ENCODE results near the gene MCTP1. TPM values are rescaled to one million over a fixed set of nuclear protein-coding genes. Genes with fewer than 3 reads are reported as not detected.
A peak's percentile ranks its signal among the peaks of the same experiment; 100 is the strongest.

Gene MCTP1
- total and polyA plus RNA-seq, 3 experiments from 2014 or later, result 0.51 to 0.92 (median 0.55) TPM

DNA sequence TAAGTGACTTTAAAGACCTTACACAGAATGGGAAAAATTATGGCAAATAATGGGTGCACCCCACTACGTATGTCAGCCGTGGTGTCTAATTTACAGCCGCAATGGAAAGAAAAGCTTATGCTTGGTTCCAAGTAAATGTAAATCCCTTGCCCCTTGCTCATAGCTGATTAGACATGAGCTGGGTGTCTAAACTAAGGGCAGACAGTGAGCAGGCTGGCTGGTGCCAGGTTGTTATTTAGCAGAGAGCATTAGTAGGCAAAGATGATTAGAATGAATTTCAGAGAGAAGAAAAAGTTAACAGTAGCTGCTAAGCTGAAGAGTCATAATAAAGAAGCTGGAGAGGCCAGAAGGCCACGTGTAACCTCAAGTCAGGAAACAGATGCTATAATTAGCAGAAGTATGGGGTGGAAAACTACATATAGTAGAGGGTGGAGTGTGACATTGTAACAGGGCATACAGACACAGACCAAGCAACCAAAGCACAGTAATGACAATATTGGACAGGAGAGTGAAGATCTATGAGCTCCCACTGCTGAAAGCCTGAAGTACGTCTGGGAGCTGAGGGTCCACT is 257.7 kb downstream of the MCTP1 start:
- ChIA-PET POLR2A (no interaction called here), CTCF (no interaction called here)
- H3K27ac ChIP-seq (ENCODE audit: low read depth, low read length), result no peak overlapping the region
- H3K4me3 ChIP-seq (ENCODE audit: low read length), result no peak overlapping the region
- H3K27me3 Mint-ChIP-seq, result peaks cover 0 to 1% of the 10 kb centered on the region in 2 donors
- no peaks in the 10 kb centered on the region for H3K27me3 ChIP-seq (ENCODE audit: insufficient read depth, low read length, poor library complexity, severe bottlenecking)
- DNase-seq, result no peak
- H3K36me3 Mint-ChIP-seq, result no peaks in the 10 kb centered on the region
- no peaks in the 10 kb centered on the region for H3K9me3 ChIP-seq (ENCODE audit: low read length)
- peaks cover 0 to 7% (median 2%) of the 10 kb centered on the region in 5 donors for H3K9me3 Mint-ChIP-seq
- H3K4me1 ChIP-seq (ENCODE audit: insufficient read depth, low read length), result no peaks in the 10 kb centered on the region
- H3K4me3 Mint-ChIP-seq, result no peak overlapping the region
- peaks cover 3 to 16% (median 6%) of the 10 kb centered on the region in 3 donors for H3K4me1 Mint-ChIP-seq
- no peaks in the 10 kb centered on the region for H3K36me3 ChIP-seq (ENCODE audit: insufficient read depth, low read length)
- peak overlapping the region in 1 of 8 donors; percentile 9 for H3K27ac Mint-ChIP-seq

DNA sequence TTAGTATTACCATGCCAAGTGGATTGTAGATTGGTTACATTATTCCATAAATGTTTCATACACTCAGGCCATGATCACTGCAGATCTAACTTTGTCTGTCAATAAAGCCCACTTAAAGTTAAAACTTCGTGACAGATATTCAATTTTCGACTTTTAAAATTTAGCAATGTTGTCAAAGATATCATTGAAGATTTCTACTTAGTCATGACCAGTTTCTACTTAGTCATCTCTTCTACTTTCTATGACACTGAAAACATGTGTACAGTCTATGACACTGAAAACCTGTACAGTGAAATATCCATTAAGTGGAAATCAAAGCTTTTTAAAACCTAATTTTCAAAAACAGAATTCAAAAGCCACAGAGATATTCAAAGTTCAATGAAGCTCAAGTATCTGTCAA is 258.2 kb downstream of the MCTP1 start:
- Histone ChIP-seq H3K9me3 (ENCODE audit: low read length) (no peaks in the 10 kb centered on the region), H3K27me3 (ENCODE audit: insufficient read depth, low read length, poor library complexity, severe bottlenecking) (no peaks in the 10 kb centered on the region), H3K27ac (ENCODE audit: low read depth, low read length) (no peak overlapping the region), H3K36me3 (ENCODE audit: insufficient read depth, low read length) (no peaks in the 10 kb centered on the region), H3K4me1 (ENCODE audit: insufficient read depth, low read length) (no peaks in the 10 kb centered on the region), H3K4me3 (ENCODE audit: low read length) (no peak overlapping the region)
- POLR2A ChIA-PET, result no interaction called here
- CTCF ChIA-PET, result no interaction called here
- H3K4me3 Mint-ChIP-seq, result no peak overlapping the region
- H3K4me1 Mint-ChIP-seq, result peaks cover 3 to 16% (median 6%) of the 10 kb centered on the region in 3 donors
- peaks cover 0 to 1% of the 10 kb centered on the region in 2 donors for H3K27me3 Mint-ChIP-seq
- DNase-seq, result no peak
- no peak overlapping the region for H3K27ac Mint-ChIP-seq
- no peaks in the 10 kb centered on the region for H3K36me3 Mint-ChIP-seq
- H3K9me3 Mint-ChIP-seq, result peaks cover 0 to 6% (median 2%) of the 10 kb centered on the region in 5 donors

DNA sequence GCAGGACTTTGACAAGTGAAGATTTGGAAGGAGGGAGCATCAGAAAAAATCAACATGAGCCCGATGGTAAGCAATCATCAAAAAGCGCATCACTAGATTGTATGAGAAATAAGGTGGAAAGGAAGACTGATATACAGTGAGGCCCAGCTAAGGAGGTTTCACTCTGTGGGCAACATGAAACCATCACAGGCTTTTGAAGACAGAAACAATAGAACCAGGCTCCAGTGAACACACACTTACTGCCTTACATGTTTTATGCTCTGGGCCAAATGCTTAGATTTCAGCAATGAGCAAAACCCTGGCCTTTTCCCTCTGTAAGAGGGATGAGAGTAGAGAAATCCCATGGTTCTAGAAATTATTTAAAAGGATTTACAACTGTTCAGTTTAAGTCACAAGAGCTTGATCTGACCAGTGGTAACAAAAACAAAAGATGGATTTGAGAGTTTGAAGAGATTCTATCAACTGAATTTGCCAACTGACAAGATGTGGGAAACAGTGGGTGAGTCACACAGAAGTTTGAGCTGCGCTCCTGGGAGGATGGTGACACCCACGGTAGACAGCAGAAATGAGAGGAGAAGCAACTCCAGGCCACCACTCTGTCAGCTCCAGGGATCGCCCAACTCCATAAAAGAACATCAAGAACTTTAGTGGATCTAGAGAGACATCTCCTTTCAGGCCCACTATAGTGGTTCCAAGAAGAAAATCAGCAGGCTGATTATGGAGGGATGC is 261.8 kb downstream of the MCTP1 start:
- no peaks in the 10 kb centered on the region for H3K9me3 ChIP-seq (ENCODE audit: low read length)
- Mint-ChIP-seq H3K4me1 (peaks cover 3 to 16% (median 6%) of the 10 kb centered on the region in 3 donors), H3K4me3 (no peak overlapping the region), H3K9me3 (peaks cover 0 to 4% (median 0%) of the 10 kb centered on the region in 5 donors), H3K27me3 (peaks cover 0 to 2% of the 10 kb centered on the region in 2 donors), H3K36me3 (no peaks in the 10 kb centered on the region), H3K27ac (no peak overlapping the region)
- ChIA-PET POLR2A (no interaction called here), CTCF (no interaction called here)
- H3K4me1 ChIP-seq (ENCODE audit: insufficient read depth, low read length), result no peaks in the 10 kb centered on the region
- DNase-seq, result no peak
- H3K27ac ChIP-seq (ENCODE audit: low read depth, low read length), result no peak overlapping the region
- H3K36me3 ChIP-seq (ENCODE audit: insufficient read depth, low read length), result no peaks in the 10 kb centered on the region
- no peak overlapping the region for H3K4me3 ChIP-seq (ENCODE audit: low read length)
- no peaks in the 10 kb centered on the region for H3K27me3 ChIP-seq (ENCODE audit: insufficient read depth, low read length, poor library complexity, severe bottlenecking)

DNA sequence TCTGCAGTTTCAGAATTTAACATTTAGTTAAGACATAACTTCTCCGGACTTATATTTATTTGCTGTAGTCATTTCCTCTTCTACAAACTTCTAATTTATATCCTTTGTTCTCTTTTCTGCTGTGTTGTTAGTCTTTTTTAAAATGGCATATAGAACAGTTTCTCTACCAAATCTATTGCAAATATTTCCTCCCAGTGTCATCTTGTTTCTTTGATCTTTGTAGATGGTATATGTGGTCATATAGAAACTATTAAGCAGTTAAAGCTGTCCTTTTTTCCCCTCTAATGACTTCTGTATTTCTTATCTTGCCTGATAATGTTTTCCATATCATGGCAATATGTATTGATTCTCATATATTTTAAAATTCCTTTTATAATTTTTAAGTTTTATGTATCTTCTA is 264.5 kb downstream of the MCTP1 start:
- no peak overlapping the region for H3K27ac Mint-ChIP-seq
- H3K9me3 Mint-ChIP-seq, result peaks cover 0 to 2% (median 0%) of the 10 kb centered on the region in 5 donors
- H3K36me3 ChIP-seq (ENCODE audit: insufficient read depth, low read length), result no peaks in the 10 kb centered on the region
- H3K4me3 ChIP-seq (ENCODE audit: low read length), result no peak overlapping the region
- no peaks in the 10 kb centered on the region for H3K27me3 ChIP-seq (ENCODE audit: insufficient read depth, low read length, poor library complexity, severe bottlenecking)
- H3K4me3 Mint-ChIP-seq, result no peak overlapping the region
- H3K36me3 Mint-ChIP-seq, result no peaks in the 10 kb centered on the region
- ChIA-PET CTCF (no interaction called here), POLR2A (no interaction called here)
- no peak for DNase-seq
- H3K4me1 Mint-ChIP-seq, result peaks cover 0 to 5% (median 0%) of the 10 kb centered on the region in 3 donors
- H3K9me3 ChIP-seq (ENCODE audit: low read length), result no peaks in the 10 kb centered on the region
- H3K4me1 ChIP-seq (ENCODE audit: insufficient read depth, low read length), result no peaks in the 10 kb centered on the region
- peaks cover under 1 to 2% of the 10 kb centered on the region in 2 donors for H3K27me3 Mint-ChIP-seq
- H3K27ac ChIP-seq (ENCODE audit: low read depth, low read length), result no peak overlapping the region

DNA sequence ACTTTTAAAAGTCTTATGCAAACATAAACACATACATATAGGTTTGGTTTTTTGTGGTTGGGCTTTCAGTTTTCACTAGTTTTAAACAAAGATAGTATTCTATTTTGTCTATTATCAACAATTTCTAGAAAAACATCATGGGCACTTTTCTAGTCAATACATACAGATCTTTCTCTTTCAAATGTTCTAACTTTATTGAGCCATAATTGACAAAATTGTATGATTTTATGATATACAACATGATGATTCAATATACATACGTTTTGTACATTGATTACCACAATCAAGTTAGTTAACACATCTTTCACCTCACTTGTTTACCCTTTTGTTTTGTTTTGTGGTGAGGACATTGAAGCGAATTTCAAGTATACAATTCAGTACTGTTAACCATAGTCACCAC is 265.9 kb downstream of the MCTP1 start:
- no peak overlapping the region for H3K27ac ChIP-seq (ENCODE audit: low read depth, low read length)
- CTCF ChIA-PET, result no interaction called here
- Mint-ChIP-seq H3K27me3 (peaks cover 1 to 2% of the 10 kb centered on the region in 2 donors), H3K36me3 (no peaks in the 10 kb centered on the region), H3K4me1 (peaks cover 0 to 5% (median 0%) of the 10 kb centered on the region in 3 donors), H3K9me3 (peaks cover 0 to 2% (median 0%) of the 10 kb centered on the region in 5 donors), H3K4me3 (no peak overlapping the region), H3K27ac (no peak overlapping the region)
- H3K27me3 ChIP-seq (ENCODE audit: insufficient read depth, low read length, poor library complexity, severe bottlenecking), result no peaks in the 10 kb centered on the region
- no peaks in the 10 kb centered on the region for H3K36me3 ChIP-seq (ENCODE audit: insufficient read depth, low read length)
- no peaks in the 10 kb centered on the region for H3K9me3 ChIP-seq (ENCODE audit: low read length)
- H3K4me1 ChIP-seq (ENCODE audit: insufficient read depth, low read length), result no peaks in the 10 kb centered on the region
- no peak overlapping the region for H3K4me3 ChIP-seq (ENCODE audit: low read length)
- POLR2A ChIA-PET, result no interaction called here
- no peak for DNase-seq

DNA sequence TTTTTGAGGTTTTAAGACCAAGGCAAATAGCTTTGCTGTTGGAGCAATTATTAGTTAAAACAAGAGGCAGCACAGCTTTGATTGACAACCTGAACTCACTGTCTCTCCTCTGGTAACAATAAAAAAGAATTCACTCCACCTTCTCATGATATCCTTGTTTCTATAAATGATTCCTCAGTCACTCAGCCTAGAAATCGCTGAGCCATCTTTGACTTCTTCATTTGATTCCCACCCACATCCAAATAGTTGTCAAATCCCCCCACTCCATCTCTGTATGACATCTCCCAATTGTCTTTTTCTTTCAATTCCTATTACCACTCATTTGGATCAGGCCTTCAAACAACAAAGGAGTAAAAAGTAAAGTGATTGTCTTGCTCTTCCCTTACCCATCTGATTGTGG is 266.4 kb downstream of the MCTP1 start:
- Mint-ChIP-seq H3K27me3 (peaks cover 1 to 2% of the 10 kb centered on the region in 2 donors), H3K4me3 (no peak overlapping the region), H3K27ac (no peak overlapping the region), H3K9me3 (peaks cover 0 to 2% (median 0%) of the 10 kb centered on the region in 5 donors), H3K36me3 (no peaks in the 10 kb centered on the region), H3K4me1 (peaks cover 0 to 5% (median 0%) of the 10 kb centered on the region in 3 donors)
- Histone ChIP-seq H3K4me3 (ENCODE audit: low read length) (no peak overlapping the region), H3K27me3 (ENCODE audit: insufficient read depth, low read length, poor library complexity, severe bottlenecking) (no peaks in the 10 kb centered on the region), H3K36me3 (ENCODE audit: insufficient read depth, low read length) (no peaks in the 10 kb centered on the region), H3K27ac (ENCODE audit: low read depth, low read length) (no peak overlapping the region), H3K4me1 (ENCODE audit: insufficient read depth, low read length) (no peaks in the 10 kb centered on the region), H3K9me3 (ENCODE audit: low read length) (no peaks in the 10 kb centered on the region)
- ChIA-PET POLR2A (no interaction called here), CTCF (no interaction called here)
- no peak for DNase-seq

DNA sequence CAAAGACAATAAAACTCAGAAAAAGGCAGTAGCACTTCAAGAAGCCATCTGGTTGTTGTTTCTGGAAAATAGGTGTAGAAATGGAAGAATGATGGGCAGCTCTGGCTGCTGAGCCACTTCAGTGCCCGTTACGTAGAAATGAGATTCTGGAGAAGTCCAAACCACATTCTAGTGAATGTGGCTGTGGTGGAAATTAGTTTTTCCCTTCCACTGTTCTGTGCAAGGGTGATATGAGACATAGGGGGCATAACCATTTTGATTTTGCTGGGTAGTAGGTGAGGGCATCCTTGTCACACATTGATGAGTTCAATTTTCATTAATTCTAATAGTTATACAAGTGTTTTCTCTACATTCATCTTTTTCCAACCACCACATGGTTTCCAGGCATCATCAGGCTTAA is 275.1 kb downstream of the MCTP1 start:
- H3K27ac ChIP-seq (ENCODE audit: low read depth, low read length), result no peak overlapping the region
- no peaks in the 10 kb centered on the region for H3K36me3 ChIP-seq (ENCODE audit: insufficient read depth, low read length)
- Mint-ChIP-seq H3K9me3 (peaks cover 0 to 6% (median 4%) of the 10 kb centered on the region in 5 donors), H3K4me3 (no peak overlapping the region), H3K27me3 (peaks cover 0 to 2% of the 10 kb centered on the region in 2 donors), H3K27ac (no peak overlapping the region), H3K4me1 (no peaks in the 10 kb centered on the region), H3K36me3 (no peaks in the 10 kb centered on the region)
- no peak for DNase-seq
- CTCF ChIA-PET, result no interaction called here
- H3K27me3 ChIP-seq (ENCODE audit: insufficient read depth, low read length, poor library complexity, severe bottlenecking), result no peaks in the 10 kb centered on the region
- no peak overlapping the region for H3K4me3 ChIP-seq (ENCODE audit: low read length)
- H3K9me3 ChIP-seq (ENCODE audit: low read length), result no peaks in the 10 kb centered on the region
- POLR2A ChIA-PET, result no interaction called here
- no peaks in the 10 kb centered on the region for H3K4me1 ChIP-seq (ENCODE audit: insufficient read depth, low read length)

DNA sequence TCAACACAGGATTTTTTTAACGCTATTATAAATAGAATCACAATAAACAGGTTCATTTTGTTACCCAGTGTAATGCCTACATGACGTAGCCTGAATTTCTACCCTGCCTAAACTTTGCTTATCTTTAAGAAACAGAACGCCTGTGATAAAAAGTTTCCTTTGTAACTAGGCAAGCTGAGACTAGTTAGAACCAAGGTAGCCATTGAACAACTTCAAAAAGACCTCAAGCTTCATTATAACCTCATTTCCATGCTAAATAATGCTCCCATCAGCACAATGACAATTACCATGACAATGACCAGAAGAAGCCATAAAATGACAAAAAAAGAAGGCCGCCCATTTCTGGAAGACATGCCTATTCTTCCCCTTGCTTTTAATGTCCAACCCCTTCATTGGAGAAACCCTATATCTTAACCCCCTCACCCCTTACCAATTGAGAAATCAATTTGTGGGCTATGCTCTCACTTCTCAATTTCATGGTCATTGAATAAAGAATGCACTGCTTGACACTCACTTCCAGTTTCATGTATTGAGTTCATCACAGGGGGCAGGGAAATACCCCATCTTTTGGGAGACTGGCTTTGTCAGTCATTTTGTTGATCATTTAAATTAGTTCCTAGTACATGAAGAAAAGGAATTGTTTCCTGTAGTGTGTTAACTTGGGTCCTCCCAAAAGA is 276.8 kb downstream of the MCTP1 start:
- DNase-seq, result no peak
- Mint-ChIP-seq H3K27me3 (peaks cover 0 to 2% of the 10 kb centered on the region in 2 donors), H3K36me3 (peaks cover 0 to 4% (median 0%) of the 10 kb centered on the region in 3 donors), H3K9me3 (peaks cover 5 to 19% (median 12%) of the 10 kb centered on the region in 5 donors), H3K27ac (no peak overlapping the region), H3K4me3 (no peak overlapping the region), H3K4me1 (no peaks in the 10 kb centered on the region)
- H3K4me3 ChIP-seq (ENCODE audit: low read length), result no peak overlapping the region
- no peaks in the 10 kb centered on the region for H3K4me1 ChIP-seq (ENCODE audit: insufficient read depth, low read length)
- H3K27me3 ChIP-seq (ENCODE audit: insufficient read depth, low read length, poor library complexity, severe bottlenecking), result no peaks in the 10 kb centered on the region
- no peak overlapping the region for H3K27ac ChIP-seq (ENCODE audit: low read depth, low read length)
- H3K9me3 ChIP-seq (ENCODE audit: low read length), result no peaks in the 10 kb centered on the region
- no peaks in the 10 kb centered on the region for H3K36me3 ChIP-seq (ENCODE audit: insufficient read depth, low read length)
- ChIA-PET CTCF (no interaction called here), POLR2A (no interaction called here)

Data from CD8-positive, alpha-beta memory T cell (primary cell).